Ovary (tissue), 9 donors: Measurements from ENCODE around the gene SOCS2. TPM values are rescaled to one million over a fixed set of nuclear protein-coding genes. Genes with fewer than 3 reads are reported as not detected.

Experiments used
- DNase-seq, 5 donors: peaks; one replicate each; pipeline ENCODE4 v3.0.0-alpha.2; 2019 to 2020
- H3K27ac ChIP-seq, 2 donors: fragments of 200-600 bp; one replicate each; pipeline versions ENCODE4 v1.5.1 to v1.8.0; 2019 to 2022
- H3K27me3 ChIP-seq: fragments of 200-600 bp; one replicate; pipeline ENCODE4 v1.8.0; 2022
- H3K36me3 ChIP-seq: fragments of 200-600 bp; sonication (generic); one replicate; pipeline ENCODE4 v1.5.1; 2019
- H3K4me1 ChIP-seq: one replicate; pipeline ENCODE4 v1.8.1; 2013; ENCODE audit warnings: mild to moderate bottlenecking, moderate library complexity; ENCODE audit not compliant: insufficient read depth
- H3K4me3 ChIP-seq: fragments of 200-600 bp; sonication (generic); one replicate; pipeline ENCODE4 v1.5.1; 2017
- H3K9me3 ChIP-seq, 2 donors: fragments of 200-600 bp in 1 of 2; sonication (generic) in 1 of 2; one replicate each; pipeline versions ENCODE4 v1.5.1 to v1.8.1; 2013 to 2019; ENCODE audit warnings: mild to moderate bottlenecking in 1 of 2, moderate library complexity in 1 of 2
- EP300 ChIP-seq: sonication (generic); formaldehyde crosslinking; IDR thresholded peaks from one replicate; pipeline ENCODE4 v1.6.1; 2017; ENCODE audit warnings: antibody characterized with exemption
- POLR2A ChIP-seq: fragments of 450-650 bp; IDR thresholded peaks from one replicate; pipeline ENCODE4 v1.6.1; 2017; ENCODE audit warnings: antibody characterized with exemption, mild to moderate bottlenecking, moderate library complexity
- WGBS, 3 donors: extraction: QIAGEN DNeasy Blood & Tissue Kit in 1 of 3; methylation state at CpG; one replicate each; pipeline versions ENCODE4 v1.1.5 to v1.1.7; 2013 to 2017; 5-methylcytosine and 5-hydroxymethylcytosine counted together
- intact Hi-C, 4 donors: fragments of 100-400 bp; cut with DNase I; formaldehyde crosslinking; loops; one replicate each; pipeline versions ENCODE4 v1.11.0 to v1.15.1; 2022 to 2023
- polyA plus RNA-seq, 2 donors: library from polyadenylated mRNA; stranded (reverse); fragments of 200-250 nt in 1 of 2; fragments of 350-450 nt in 1 of 2; fragmentation: Illumina TruSeq in 1 of 2; extraction: RNeasy Lipid Tissue Mini Kit (QIAGEN cat#74804) in 1 of 2; gene quantifications; one replicate each; pipeline ENCODE4 v1.2.3, GENCODE V29; 2013 to 2014
- total RNA-seq, 7 donors: library from RNA; depleted of rRNA in 2 of 7; stranded (reverse); fragments of >200 nt in 2 of 7; fragmentation: NEBNext Ultra II Directional in 3 of 7; extraction: Animal tissue kit (Norgen Biotek cat#: 25700) in 3 of 7; gene quantifications; one replicate each; pipeline versions ENCODE4 v1.1.0 to v1.2.4, GENCODE V29; 2016 to 2023
- TF ChIP-seq, protein P1 (sequence below), 3 donors: fragments of 450-650 bp in 2 of 3; fragments of 200-600 bp in 1 of 3; IDR thresholded peaks; one replicate each; pipeline versions ENCODE4 v1.5.1 to v1.8.0; 2016 to 2022; ENCODE audit warnings: antibody characterized with exemption in 3 of 3, mild to moderate bottlenecking in 1 of 3
- donor health status: DM: no; HTN: no; CAD: no; lungs with moderate emphysema.
- donor health status: DM: no; HTN: no; CAD: no.
- donor health status: Bipolar disorder and iron deficiency.
- donor health status: DM: yes; HTN: yes; CAD: no.
- donor health status: DM: no; HTN: no; CAD: no.
- donor health status: DM: yes; HTN: yes; CAD: no.

The SOCS2 gene
- total and polyA plus RNA-seq, 9 donors = 10.0 to 67.9 (median 21.0) TPM

- TF ChIP-seq EP300 (no peak), POLR2A (no peak)
- TF ChIP-seq, protein P1, sequence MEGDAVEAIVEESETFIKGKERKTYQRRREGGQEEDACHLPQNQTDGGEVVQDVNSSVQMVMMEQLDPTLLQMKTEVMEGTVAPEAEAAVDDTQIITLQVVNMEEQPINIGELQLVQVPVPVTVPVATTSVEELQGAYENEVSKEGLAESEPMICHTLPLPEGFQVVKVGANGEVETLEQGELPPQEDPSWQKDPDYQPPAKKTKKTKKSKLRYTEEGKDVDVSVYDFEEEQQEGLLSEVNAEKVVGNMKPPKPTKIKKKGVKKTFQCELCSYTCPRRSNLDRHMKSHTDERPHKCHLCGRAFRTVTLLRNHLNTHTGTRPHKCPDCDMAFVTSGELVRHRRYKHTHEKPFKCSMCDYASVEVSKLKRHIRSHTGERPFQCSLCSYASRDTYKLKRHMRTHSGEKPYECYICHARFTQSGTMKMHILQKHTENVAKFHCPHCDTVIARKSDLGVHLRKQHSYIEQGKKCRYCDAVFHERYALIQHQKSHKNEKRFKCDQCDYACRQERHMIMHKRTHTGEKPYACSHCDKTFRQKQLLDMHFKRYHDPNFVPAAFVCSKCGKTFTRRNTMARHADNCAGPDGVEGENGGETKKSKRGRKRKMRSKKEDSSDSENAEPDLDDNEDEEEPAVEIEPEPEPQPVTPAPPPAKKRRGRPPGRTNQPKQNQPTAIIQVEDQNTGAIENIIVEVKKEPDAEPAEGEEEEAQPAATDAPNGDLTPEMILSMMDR (IDR thresholded peaks at IDR 0.05) = no peak
- no peak overlapping the region for H3K4me3 ChIP-seq
- no peaks in the 10 kb centered on the region for H3K36me3 ChIP-seq
- H3K4me1 ChIP-seq = no peaks in the 10 kb centered on the region
- no peaks in the 10 kb centered on the region for H3K27me3 ChIP-seq
- H3K27ac ChIP-seq = no peak overlapping the region
- H3K9me3 ChIP-seq = no peaks in the 10 kb centered on the region
- WGBS, 3 donors = 94 to 100% (median 97%) methylated on average over 1 of the region's 1 CpG
- intact Hi-C loops = no loop called here
- DNase-seq = no peak
Observed at GRCh38 chr12:93608313-93608712, 35.8 kb downstream of the SOCS2 start.

- intact Hi-C loops = no loop called here
- Histone ChIP-seq H3K27ac (no peak overlapping the region), H3K9me3 (no peaks in the 10 kb centered on the region), H3K36me3 (no peaks in the 10 kb centered on the region), H3K4me3 (no peak overlapping the region), H3K27me3 (no peaks in the 10 kb centered on the region), H3K4me1 (no peaks in the 10 kb centered on the region)
- 93 to 94% (median 93%) methylated on average over 4 of the region's 4 CpGs for WGBS, 3 donors
- TF ChIP-seq POLR2A = no peak
- no peak for TF ChIP-seq EP300
- TF ChIP-seq, protein P1 (IDR thresholded peaks at IDR 0.05) = no peak
- no peak for DNase-seq
Observed at GRCh38 chr12:93609281-93610192, 37.1 kb downstream of the SOCS2 start.

DNA sequence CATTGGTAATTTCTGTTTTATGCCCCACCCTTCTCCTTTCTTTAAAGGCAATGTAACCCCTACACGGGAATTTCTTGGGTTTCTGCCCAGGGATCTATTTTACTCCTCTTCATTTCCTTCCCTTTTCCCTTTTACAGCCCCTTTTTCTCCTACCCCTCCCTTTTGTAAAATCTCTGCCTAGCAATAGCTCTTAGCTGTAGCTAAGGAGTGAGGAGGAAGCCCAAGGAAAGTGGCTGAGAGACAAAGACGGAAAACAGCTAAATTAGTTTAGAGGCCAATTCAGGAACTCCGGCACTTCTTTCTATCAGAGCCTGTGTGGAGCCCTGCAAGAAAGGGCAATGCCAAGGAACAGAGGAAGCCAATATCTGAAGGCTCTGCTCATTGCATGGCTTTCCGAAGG is 40.3 kb downstream of the SOCS2 start:
- H3K27ac ChIP-seq = no peak overlapping the region
- WGBS, 3 donors = 36 to 44% (median 40%) methylated on average over 4 of the region's 4 CpGs
- no peaks in the 10 kb centered on the region for H3K36me3 ChIP-seq
- no peaks in the 10 kb centered on the region for H3K27me3 ChIP-seq
- no peaks in the 10 kb centered on the region for H3K9me3 ChIP-seq
- no peaks in the 10 kb centered on the region for H3K4me1 ChIP-seq
- no peak for DNase-seq
- TF ChIP-seq, protein P1 (IDR thresholded peaks at IDR 0.05) = no peak
- no peak for TF ChIP-seq POLR2A
- TF ChIP-seq EP300 = no peak
- H3K4me3 ChIP-seq = no peak overlapping the region
- intact Hi-C loops = no loop called here

GRCh38 chr12:93614917-93615596 is 42.6 kb downstream of the SOCS2 start:
- 68 to 78% (median 75%) methylated on average over 2 of the region's 2 CpGs for WGBS, 3 donors
- intact Hi-C loops = no loop called here
- TF ChIP-seq EP300 = no peak
- TF ChIP-seq, protein P1 (IDR thresholded peaks at IDR 0.05) = no peak
- no peak for TF ChIP-seq POLR2A

More at GRCh38 chr12:93614917-93615596, 42.6 kb downstream of the SOCS2 start:
- H3K9me3 ChIP-seq = no peaks in the 10 kb centered on the region
- H3K4me3 ChIP-seq = no peak overlapping the region
- H3K36me3 ChIP-seq = no peaks in the 10 kb centered on the region
- no peaks in the 10 kb centered on the region for H3K4me1 ChIP-seq
- H3K27ac ChIP-seq = no peak overlapping the region
- DNase-seq = no peak
- no peaks in the 10 kb centered on the region for H3K27me3 ChIP-seq
